ENCODE measurements around the gene HSF5. TPM values are rescaled to one million over a fixed set of nuclear protein-coding genes. Genes with fewer than 3 reads are reported as not detected.

The HSF5 gene
- total and polyA plus RNA-seq, 2 of the 4 experiments (the other 2 are of a cell fraction): not detected

GRCh38 chr17:58436805-58437239, 51.4 kb downstream of the HSF5 start:
- H2AK9ac ChIP-seq (replicated peaks; ENCODE audit: low read depth, low read length, poor library complexity): no peak overlapping the region
- DNase-seq: no peak
- no peaks in the 10 kb centered on the region for H4K20me1 ChIP-seq (ENCODE audit: insufficient read depth, low read length)
- H3K4ac ChIP-seq (ENCODE audit: low read depth, low read length): no peak overlapping the region
- no peaks in the 10 kb centered on the region for H3K79me1 ChIP-seq (ENCODE audit: low read depth in 1 of 2, low read length in 2 of 2)
- no peaks in the 10 kb centered on the region for H3K9me1 ChIP-seq (ENCODE audit: insufficient read depth, low read length)
- no peak for ATAC-seq (ENCODE audit: low read depth)
- H2BK15ac ChIP-seq (ENCODE audit: low read depth, low read length): no peak overlapping the region
- in situ Hi-C loops (cut with MboI; ENCODE audit: low sequenced_read_pairs) (no loop called here), intact Hi-C loops (cut with micrococcal nuclease) (no loop called here), dilution Hi-C loops (cut with HindIII; ENCODE audit: low sequenced_read_pairs, unreplicated experiment) (no loop called here)
- H3K4me1 ChIP-seq (ENCODE audit: control insufficient read depth, insufficient read depth, low read length): no peaks in the 10 kb centered on the region
- H3K9me3 ChIP-seq (ENCODE audit: control insufficient read depth, insufficient read depth, low read length): no peaks in the 10 kb centered on the region
- WGBS, 2 experiments (ENCODE audit: extremely low coverage in 2 of 2, insufficient read length in 1 of 2): no CpG with 5 or more reads among the region's 5 CpGs
- no peak overlapping the region for H3K4me3 ChIP-seq (ENCODE audit: insufficient read depth, low read depth, low read length)
- H2BK20ac ChIP-seq (ENCODE audit: low read depth, low read length): no peak overlapping the region
- H3K27ac ChIP-seq (ENCODE audit: insufficient read depth, low read length): no peak overlapping the region
- H2AFZ ChIP-seq (replicated peaks; ENCODE audit: low read length, poor library complexity): no peak overlapping the region
- ChIA-PET CTCF (no interaction called here), POLR2A (ENCODE audit: unreplicated experiment) (no interaction called here)
- H3K18ac ChIP-seq (ENCODE audit: low read depth, low read length): no peak overlapping the region
- H4K91ac ChIP-seq (ENCODE audit: insufficient read depth, low read depth, low read length): no peak overlapping the region
- H3K9ac ChIP-seq (ENCODE audit: low read depth, low read length): no peak overlapping the region
- BruUV-seq (replicated peaks): no TSS peak
- no peaks in the 10 kb centered on the region for H3K36me3 ChIP-seq (ENCODE audit: control insufficient read depth, insufficient read depth, low read length)
- H2BK5ac ChIP-seq (ENCODE audit: low read depth, low read length, poor library complexity, severe bottlenecking): no peak overlapping the region
- no peak overlapping the region for H3K23ac ChIP-seq (ENCODE audit: low read depth, low read length)
- no peak overlapping the region for H2AK5ac ChIP-seq (ENCODE audit: low read depth, low read length)
- no peak overlapping the region for H3K4me2 ChIP-seq (ENCODE audit: low read depth, low read length)
- no peak overlapping the region for H2BK120ac ChIP-seq (ENCODE audit: low read depth, low read length)
- H3K27me3 ChIP-seq (ENCODE audit: control insufficient read depth, insufficient read depth, low read length): peaks cover 2% of the 10 kb centered on the region; the same call in 1 of the 2 replicates
- H3K56ac ChIP-seq (ENCODE audit: extremely low read depth, insufficient read depth, low read length): no peak overlapping the region
- no peak overlapping the region for H3K14ac ChIP-seq (replicated peaks; ENCODE audit: low read depth, low read length)
- no peak overlapping the region for H4K5ac ChIP-seq (ENCODE audit: low read depth, low read length)
- no peak overlapping the region for H4K8ac ChIP-seq (ENCODE audit: low read depth in 2 of 2, low read length in 2 of 2)
- no peak for TF ChIP-seq CHD1 (IDR thresholded peaks at IDR 0.05; ENCODE audit: low read depth, low read length)
- no peak for TF ChIP-seq RCOR1 (IDR thresholded peaks at IDR 0.05; ENCODE audit: insufficient replicate concordance, low read length)
- no peak for TF ChIP-seq FOS (IDR thresholded peaks at IDR 0.05; ENCODE audit: low read depth, low read length)
- TF ChIP-seq RAD21 (IDR thresholded peaks at IDR 0.05; ENCODE audit: low read length): no peak
- TF ChIP-seq RFX5 (IDR thresholded peaks at IDR 0.05; ENCODE audit: low read depth, low read length): no peak
- no peak for TF ChIP-seq POLR2A (IDR thresholded peaks at IDR 0.05; ENCODE audit: low read depth, low read length)
- TF ChIP-seq SMC3 (IDR thresholded peaks at IDR 0.05; ENCODE audit: low read depth, low read length): no peak
- no peak for TF ChIP-seq NFE2L2 (IDR thresholded peaks at IDR 0.05; ENCODE audit: low read depth, low read length)
- TF ChIP-seq ELK1 (IDR thresholded peaks at IDR 0.05; ENCODE audit: borderline replicate concordance, low read depth, low read length): no peak
- TF ChIP-seq MAZ (IDR thresholded peaks at IDR 0.05; ENCODE audit: borderline replicate concordance, low read depth, low read length): no peak
- TF ChIP-seq BHLHE40 (IDR thresholded peaks at IDR 0.05; ENCODE audit: low read depth, low read length): no peak
- no peak for TF ChIP-seq MAFK (IDR thresholded peaks at IDR 0.05; ENCODE audit: low read depth, low read length)
- TF ChIP-seq USF2 (IDR thresholded peaks at IDR 0.05; ENCODE audit: low read depth, low read length): no peak
- TF ChIP-seq CTCF (conservative IDR thresholded peaks at IDR 0.05; ENCODE audit: low read depth, low read length): no peak
- no peak for TF ChIP-seq MXI1 (IDR thresholded peaks at IDR 0.05; ENCODE audit: borderline replicate concordance, low read depth, low read length)
- TF ChIP-seq CEBPB (IDR thresholded peaks at IDR 0.05; ENCODE audit: low read depth, low read length): no peak

Measured in IMR-90 (cell line).